Neutrophil (primary cell): Measurements from ENCODE around the gene NUP214.

Experiments used
- H3K27ac ChIP-seq: fragments of 200-600 bp; sonication (generic); 2 replicates; pipeline ENCODE4 v1.5.1; 2016; ENCODE audit warnings: mild to moderate bottlenecking, moderate library complexity
- H3K27me3 ChIP-seq: fragments of 200-600 bp; sonication (generic); 2 replicates; pipeline ENCODE4 v1.6.0; 2016; ENCODE audit warnings: mild to moderate bottlenecking
- H3K36me3 ChIP-seq: fragments of 200-600 bp; sonication (generic); 2 replicates; pipeline ENCODE4 v1.5.1; 2017
- H3K4me1 ChIP-seq, 2 experiments: fragments of 200-600 bp in 1 of 2; sonication (generic) in 1 of 2; 1 replicate in 1 of 2; 2 replicates in 1 of 2; pipeline versions ENCODE4 v1.5.1 to v1.6.1; 2013 to 2016; ENCODE audit warnings: low read depth in 1 of 2, low read length in 1 of 2, mild to moderate bottlenecking in 1 of 2, moderate library complexity in 1 of 2; ENCODE audit not compliant: control insufficient read depth in 1 of 2, insufficient read depth in 1 of 2
- H3K4me3 ChIP-seq, 2 experiments: fragments of 200-600 bp in 1 of 2; sonication (generic) in 1 of 2; 1 replicate in 1 of 2; 2 replicates in 1 of 2; pipeline ENCODE4 v1.5.1; 2013 to 2016; ENCODE audit warnings: low read depth in 1 of 2, low read length in 1 of 2, mild to moderate bottlenecking in 1 of 2, moderate library complexity in 1 of 2
- H3K9me3 ChIP-seq: fragments of 200-600 bp; sonication (generic); 2 replicates; pipeline ENCODE4 v1.5.1; 2016
- TF ChIP-seq, protein P1 (sequence below): fragments of 200-600 bp; sonication (generic); IDR thresholded peaks from 2 replicates; pipeline ENCODE4 v1.5.1; 2016; ENCODE audit warnings: antibody characterized with exemption

Gene NUP214

GRCh38 chr9:131273146-131273855 is 147.9 kb downstream of the NUP214 start:
- H3K36me3 ChIP-seq, result no peaks in the 10 kb centered on the region
- H3K9me3 ChIP-seq, result no peaks in the 10 kb centered on the region
- TF ChIP-seq, protein P1, sequence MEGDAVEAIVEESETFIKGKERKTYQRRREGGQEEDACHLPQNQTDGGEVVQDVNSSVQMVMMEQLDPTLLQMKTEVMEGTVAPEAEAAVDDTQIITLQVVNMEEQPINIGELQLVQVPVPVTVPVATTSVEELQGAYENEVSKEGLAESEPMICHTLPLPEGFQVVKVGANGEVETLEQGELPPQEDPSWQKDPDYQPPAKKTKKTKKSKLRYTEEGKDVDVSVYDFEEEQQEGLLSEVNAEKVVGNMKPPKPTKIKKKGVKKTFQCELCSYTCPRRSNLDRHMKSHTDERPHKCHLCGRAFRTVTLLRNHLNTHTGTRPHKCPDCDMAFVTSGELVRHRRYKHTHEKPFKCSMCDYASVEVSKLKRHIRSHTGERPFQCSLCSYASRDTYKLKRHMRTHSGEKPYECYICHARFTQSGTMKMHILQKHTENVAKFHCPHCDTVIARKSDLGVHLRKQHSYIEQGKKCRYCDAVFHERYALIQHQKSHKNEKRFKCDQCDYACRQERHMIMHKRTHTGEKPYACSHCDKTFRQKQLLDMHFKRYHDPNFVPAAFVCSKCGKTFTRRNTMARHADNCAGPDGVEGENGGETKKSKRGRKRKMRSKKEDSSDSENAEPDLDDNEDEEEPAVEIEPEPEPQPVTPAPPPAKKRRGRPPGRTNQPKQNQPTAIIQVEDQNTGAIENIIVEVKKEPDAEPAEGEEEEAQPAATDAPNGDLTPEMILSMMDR, result no peak
- H3K4me1 ChIP-seq, result peaks cover 68 to 80% of the 10 kb centered on the region in 2 experiments
- H3K27ac ChIP-seq, result peak overlapping the region; percentile 89
- H3K4me3 ChIP-seq, result peak overlapping the region; percentile 79 to 92
- no peaks in the 10 kb centered on the region for H3K27me3 ChIP-seq

- peaks cover 66 to 72% of the 10 kb centered on the region in 2 experiments for H3K4me1 ChIP-seq
- peaks cover 4% of the 10 kb centered on the region for H3K27me3 ChIP-seq
- TF ChIP-seq, protein P1, result no peak
- peak overlapping the region; percentile 89 for H3K27ac ChIP-seq
- H3K9me3 ChIP-seq, result no peaks in the 10 kb centered on the region
- H3K36me3 ChIP-seq, result no peaks in the 10 kb centered on the region
- H3K4me3 ChIP-seq, result peak overlapping the region; percentile 79 to 92
Measured at GRCh38 chr9:131273856-131274673, 148.7 kb downstream of the NUP214 start.

- H3K4me1 ChIP-seq, result peaks cover 59 to 65% of the 10 kb centered on the region in 2 experiments
- peak overlapping the region; percentile 79 to 92 for H3K4me3 ChIP-seq
- peaks cover 12% of the 10 kb centered on the region for H3K27me3 ChIP-seq
- peak overlapping the region; percentile 89 for H3K27ac ChIP-seq
- TF ChIP-seq, protein P1, result no peak
- H3K9me3 ChIP-seq, result no peaks in the 10 kb centered on the region
- H3K36me3 ChIP-seq, result no peaks in the 10 kb centered on the region
Measured at GRCh38 chr9:131274674-131275331, 149.4 kb downstream of the NUP214 start.

GRCh38 chr9:131275332-131276093 is 150.1 kb downstream of the NUP214 start:
- H3K4me3 ChIP-seq, result peak overlapping the region; percentile 79 to 92
- H3K36me3 ChIP-seq, result no peaks in the 10 kb centered on the region
- H3K27me3 ChIP-seq, result peaks cover 19% of the 10 kb centered on the region
- H3K27ac ChIP-seq, result peak overlapping the region; percentile 89
- no peaks in the 10 kb centered on the region for H3K9me3 ChIP-seq
- peaks cover 51 to 58% of the 10 kb centered on the region in 2 experiments for H3K4me1 ChIP-seq
- TF ChIP-seq, protein P1, result no peak
